GM21737 (cell line): ENCODE results near the gene PPP1R10.
"Not testable (repeated sequence)": the region's sequence is repeated elsewhere in the genome, so short reads cannot be mapped to it uniquely, and the experiment has no call there.

Experiments
- ATAC-seq: cut with Tn5 transposase; IDR thresholded peaks from one replicate; pipeline ENCODE4 v1.9.1; 2021; ENCODE audit warnings: mild to moderate bottlenecking, moderate library complexity; ENCODE audit not compliant: unreplicated experiment

PPP1R10 gene

GRCh38 chr6:30599625-30600324, 17.3 kb downstream of the PPP1R10 start:
- ATAC-seq = no peak

- ATAC-seq = no peak
These were observed 18.0 kb downstream of the PPP1R10 start for GRCh38 chr6:30598912-30599624.

- ATAC-seq = not testable (repeated sequence)
These were observed 19.5 kb downstream of the PPP1R10 start for GRCh38 chr6:30597315-30598144.

- no peak for ATAC-seq
These were observed 24.8 kb downstream of the PPP1R10 start for GRCh38 chr6:30592287-30592686.

GRCh38 chr6:30591008-30591407, 26.0 kb downstream of the PPP1R10 start:
- no peak for ATAC-seq

- no peak for ATAC-seq
These were observed 26.5 kb downstream of the PPP1R10 start for GRCh38 chr6:30590509-30590908.

GRCh38 chr6:30589754-30590358, 27.2 kb downstream of the PPP1R10 start:
- no peak for ATAC-seq

GRCh38 chr6:30583921-30584320, 33.1 kb downstream of the PPP1R10 start:
- ATAC-seq = no peak

GRCh38 chr6:30578051-30578450, 39.0 kb downstream of the PPP1R10 start:
- ATAC-seq = no peak

GRCh38 chr6:30573113-30573512, 43.9 kb downstream of the PPP1R10 start:
- ATAC-seq = no peak

- no peak for ATAC-seq
These were observed 44.9 kb downstream of the PPP1R10 start for GRCh38 chr6:30572148-30572547.

- no peak for ATAC-seq
These were observed 45.3 kb downstream of the PPP1R10 start for GRCh38 chr6:30571762-30572082.

- peak; percentile 96 for ATAC-seq
These were observed 45.8 kb downstream of the PPP1R10 start, which contains the start of gene ABCF1 for GRCh38 chr6:30571075-30571761. Gene ABCF1 (plus strand): TSS chr6:30571442. CDS start chr6:30571488, 46 bp downstream.

GRCh38 chr6:30570740-30571074, 46.3 kb downstream of the PPP1R10 start:
- ATAC-seq = peak; percentile 13

- ATAC-seq = no peak
These were observed 46.8 kb downstream of the PPP1R10 start for GRCh38 chr6:30570263-30570662.

- no peak for ATAC-seq
These were observed 48.8 kb downstream of the PPP1R10 start for GRCh38 chr6:30568245-30568644.

GRCh38 chr6:30565772-30566171, 51.3 kb downstream of the PPP1R10 start:
- no peak for ATAC-seq

- ATAC-seq = no peak
These were observed 52.9 kb downstream of the PPP1R10 start for GRCh38 chr6:30564114-30564513.

- ATAC-seq = no peak
These were observed 54.3 kb downstream of the PPP1R10 start for GRCh38 chr6:30562470-30563425.

GRCh38 chr6:30560930-30561329, 56.1 kb downstream of the PPP1R10 start:
- no peak for ATAC-seq
